ENCODE measurements around the gene TMEM205.
"Not testable (repeated sequence)": the region's sequence is repeated elsewhere in the genome, so short reads cannot be mapped to it uniquely, and the experiment has no call there.

The TMEM205 gene

GRCh38 chr19:11346104-11346940, at the start of gene TMEM205, which contains the start of gene CCDC159:
Gene TMEM205, minus strand, starts transcription at chr19:11346268. Its CDS starts 649 bp downstream, at chr19:11345619.
Gene CCDC159, plus strand, starts transcription at chr19:11346519. Its CDS starts 88 bp downstream, at chr19:11346607.
- peak; percentile 95 for DNase-seq (ENCODE audit: low read depth)

- no peak for DNase-seq (ENCODE audit: low read depth)
Measured at GRCh38 chr19:11390933-11391680, 45.0 kb upstream of the TMEM205 start.

- DNase-seq (ENCODE audit: low read depth) = no peak
Measured at GRCh38 chr19:11390359-11390758, 44.3 kb upstream of the TMEM205 start.

- DNase-seq (ENCODE audit: low read depth) = no peak
Measured at GRCh38 chr19:11387162-11388034, 41.3 kb upstream of the TMEM205 start.

- DNase-seq (ENCODE audit: low read depth) = no peak
Measured at GRCh38 chr19:11384778-11385129, 38.7 kb upstream of the TMEM205 start.

GRCh38 chr19:11383706-11384048, 37.6 kb upstream of the TMEM205 start:
- no peak for DNase-seq (ENCODE audit: low read depth)

GRCh38 chr19:11382898-11383705, 37.0 kb upstream of the TMEM205 start:
- DNase-seq (ENCODE audit: low read depth) = peak; percentile 13

- DNase-seq (ENCODE audit: low read depth) = peak; percentile 86
Measured at GRCh38 chr19:11380653-11381537, 34.8 kb upstream of the TMEM205 start.

- DNase-seq (ENCODE audit: low read depth) = no peak
Measured at GRCh38 chr19:11379857-11380350, 33.8 kb upstream of the TMEM205 start.

- DNase-seq (ENCODE audit: low read depth) = not testable (repeated sequence)
Measured at GRCh38 chr19:11379269-11379845, 33.3 kb upstream of the TMEM205 start.

GRCh38 chr19:11378319-11379189, 32.5 kb upstream of the TMEM205 start:
- DNase-seq (ENCODE audit: low read depth) = no peak

GRCh38 chr19:11377756-11378155, 31.7 kb upstream of the TMEM205 start:
- no peak for DNase-seq (ENCODE audit: low read depth)

- no peak for DNase-seq (ENCODE audit: low read depth)
Measured at GRCh38 chr19:11377237-11377636, 31.2 kb upstream of the TMEM205 start.

- DNase-seq (ENCODE audit: low read depth) = no peak
Measured at GRCh38 chr19:11375143-11375948, 29.3 kb upstream of the TMEM205 start.

GRCh38 chr19:11374433-11375142, 28.5 kb upstream of the TMEM205 start, which contains the start of gene SWSAP1:
Gene SWSAP1, plus strand, starts transcription at chr19:11374666. Its CDS starts 15 bp downstream, at chr19:11374681.
- DNase-seq (ENCODE audit: low read depth) = peak; percentile 93

- DNase-seq (ENCODE audit: low read depth) = no peak
Measured at GRCh38 chr19:11373885-11374432, 27.9 kb upstream of the TMEM205 start.

Data from stimulated activated CD8-positive, alpha-beta memory T cell treated with anti-CD3 and anti-CD28 coated beads, Interleukin-12 subunit alpha, Interleukin-12 subunit beta, amount 100 ng/mL, for 4 hours (primary cell).